ENCODE measurements around the gene RFFL. TPM values are rescaled to one million over a fixed set of nuclear protein-coding genes. Genes with fewer than 3 reads are reported as not detected.

Gene RFFL
- total and polyA plus RNA-seq, 8 donors, result 19.6 to 42.0 (median 22.2) TPM

GRCh38 chr17:35010093-35010492, 53.4 kb downstream of the RFFL start:
- no peak overlapping the region for H3K4me3 ChIP-seq
- intact Hi-C loops (cut with DNase I), result no loop called here
- no peak overlapping the region for H3K27ac ChIP-seq
- no peaks in the 10 kb centered on the region for H3K27me3 ChIP-seq
- ATAC-seq, result no peak
- DNase-seq, result no peak
- H3K36me3 ChIP-seq, result peaks cover 0 to 91% of the 10 kb centered on the region in 2 donors
- no peaks in the 10 kb centered on the region for H3K4me1 ChIP-seq
- no peak for TF ChIP-seq CTCF (IDR thresholded peaks at IDR 0.05)
- no peaks in the 10 kb centered on the region for H3K9me3 ChIP-seq

- DNase-seq, result no peak
- no peak for ATAC-seq
- intact Hi-C loops (cut with DNase I), result loop anchor here in 1 of 2 donors (10.0 kb wide), 1 partner anchor 78 kb away; no protein-coding TSS in a partner anchor
- H3K4me3 ChIP-seq, result no peak overlapping the region
- no peaks in the 10 kb centered on the region for H3K27me3 ChIP-seq
- peaks cover 0 to 96% of the 10 kb centered on the region in 2 donors for H3K36me3 ChIP-seq
- H3K4me1 ChIP-seq, result no peaks in the 10 kb centered on the region
- TF ChIP-seq CTCF (IDR thresholded peaks at IDR 0.05), result no peak
- no peak overlapping the region for H3K27ac ChIP-seq
- no peaks in the 10 kb centered on the region for H3K9me3 ChIP-seq
These were observed 56.5 kb downstream of the RFFL start for GRCh38 chr17:35006961-35007360.

GRCh38 chr17:35006345-35006744, 57.2 kb downstream of the RFFL start:
- no peaks in the 10 kb centered on the region for H3K4me1 ChIP-seq
- H3K27ac ChIP-seq, result no peak overlapping the region
- peaks cover 0 to 96% of the 10 kb centered on the region in 2 donors for H3K36me3 ChIP-seq
- intact Hi-C loops (cut with DNase I), result loop anchor here in 1 of 2 donors (10.0 kb wide), 1 partner anchor 78 kb away; no protein-coding TSS in a partner anchor
- no peak for TF ChIP-seq CTCF (IDR thresholded peaks at IDR 0.05)
- no peaks in the 10 kb centered on the region for H3K9me3 ChIP-seq
- no peak for ATAC-seq
- no peak for DNase-seq
- no peaks in the 10 kb centered on the region for H3K27me3 ChIP-seq
- H3K4me3 ChIP-seq, result no peak overlapping the region

- Histone ChIP-seq H3K4me3 (no peak overlapping the region), H3K27me3 (no peaks in the 10 kb centered on the region), H3K9me3 (no peaks in the 10 kb centered on the region), H3K36me3 (peaks cover 0 to 94% of the 10 kb centered on the region in 2 donors), H3K4me1 (no peaks in the 10 kb centered on the region), H3K27ac (no peak overlapping the region)
- ATAC-seq (no peak), DNase-seq (no peak)
- intact Hi-C loops (cut with DNase I), result loop anchor here in 1 of 2 donors (10.0 kb wide), 1 partner anchor 81 kb away; no protein-coding TSS in a partner anchor
- TF ChIP-seq CTCF (IDR thresholded peaks at IDR 0.05), result no peak
These were observed 59.7 kb downstream of the RFFL start for GRCh38 chr17:35003778-35004177.

- Histone ChIP-seq H3K4me1 (peaks cover 0 to 6% of the 10 kb centered on the region in 2 donors), H3K27ac (peak overlapping the region in 1 of 2 donors; percentile 6), H3K9me3 (no peaks in the 10 kb centered on the region), H3K36me3 (peaks cover 0 to 94% of the 10 kb centered on the region in 2 donors), H3K27me3 (no peaks in the 10 kb centered on the region), H3K4me3 (no peak overlapping the region)
- no peak for DNase-seq
- no peak for TF ChIP-seq CTCF (IDR thresholded peaks at IDR 0.05)
- intact Hi-C loops (cut with DNase I), result loop anchor here in 1 of 2 donors (10.0 kb wide), 1 partner anchor 82 kb away; no protein-coding TSS in a partner anchor
- ATAC-seq, result no peak
These were observed 60.5 kb downstream of the RFFL start for GRCh38 chr17:35002876-35003551.
